IPS-18c (cell line): ENCODE results near the gene GSG1.
"Not testable (repeated sequence)": the region's sequence is repeated elsewhere in the genome, so short reads cannot be mapped to it uniquely, and the experiment has no call there.

Source experiments
- H3K4me3 ChIP-seq: 2 replicates; pipeline ENCODE4 v1.7.0; 2013; ENCODE audit warnings: low read depth, mild to moderate bottlenecking, low read length, moderate library complexity; ENCODE audit not compliant: insufficient read depth
- H3K9me3 ChIP-seq: one replicate; pipeline ENCODE4 v1.6.1; 2013; ENCODE audit warnings: mild to moderate bottlenecking, low read length, moderate library complexity; ENCODE audit not compliant: control insufficient read depth, insufficient read depth

Gene GSG1

DNA sequence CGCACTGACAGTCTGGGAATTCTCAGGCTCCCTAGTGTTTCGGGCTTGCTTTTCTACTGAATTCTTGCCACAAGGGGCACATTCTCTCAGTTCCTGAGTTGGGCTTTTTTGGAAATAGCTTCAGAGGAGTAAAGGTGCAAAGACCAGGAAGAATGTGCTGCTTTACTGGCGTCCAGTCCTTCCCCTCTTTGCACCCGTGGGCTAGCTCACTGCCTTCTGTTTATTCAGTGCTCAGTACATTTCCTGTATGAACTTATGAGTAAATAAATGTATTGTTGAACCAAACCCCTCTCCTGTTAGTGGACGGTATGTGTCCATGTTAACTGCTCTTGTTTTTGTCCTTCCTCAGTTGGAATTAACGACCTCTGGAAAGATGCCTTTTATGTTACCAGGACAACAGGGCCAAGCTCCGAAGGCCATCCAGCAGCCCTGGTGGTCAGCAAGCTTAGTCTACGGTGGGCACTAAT lies 24.0 kb downstream of the GSG1 start:
- no peak overlapping the region for H3K4me3 ChIP-seq
- H3K9me3 ChIP-seq, result no peaks in the 10 kb centered on the region

DNA sequence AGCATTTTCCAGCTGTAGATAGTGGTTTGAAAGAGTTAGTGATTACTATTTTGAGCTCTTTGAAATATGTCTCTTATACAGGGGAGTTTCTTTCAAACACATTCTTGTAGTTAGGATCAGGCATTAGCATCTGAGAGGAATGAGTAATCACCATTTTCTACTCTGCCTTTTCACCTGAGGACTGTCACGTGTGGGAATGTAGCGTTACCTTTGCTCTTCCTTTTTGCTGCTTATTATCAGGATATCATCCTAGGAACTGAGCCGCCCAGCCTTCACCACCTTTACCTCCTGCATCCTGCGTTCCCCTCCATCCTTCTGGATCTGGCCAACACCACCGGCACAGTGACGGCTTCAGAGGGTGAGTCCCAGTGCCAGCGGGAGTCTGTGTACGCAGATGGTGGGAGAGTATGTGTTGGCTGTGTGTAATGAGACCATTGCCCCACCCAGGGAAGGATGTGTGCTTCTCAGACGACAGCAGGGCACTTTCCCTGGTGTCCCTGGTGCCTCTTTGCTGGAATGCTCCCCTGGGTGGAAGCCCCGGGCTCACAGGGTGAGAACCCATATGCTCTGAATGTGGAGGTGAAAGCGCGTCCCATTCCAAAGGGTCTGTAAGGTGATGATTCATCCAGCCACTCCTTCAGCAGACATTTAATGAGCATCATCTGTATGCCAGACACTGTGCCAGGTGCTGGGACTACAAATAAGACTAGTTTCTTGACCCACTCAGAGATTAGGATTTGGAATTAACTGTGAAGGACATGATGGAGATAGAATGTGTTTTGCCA lies 27.5 kb downstream of the GSG1 start:
- no peak overlapping the region for H3K4me3 ChIP-seq
- H3K9me3 ChIP-seq, result no peaks in the 10 kb centered on the region

DNA sequence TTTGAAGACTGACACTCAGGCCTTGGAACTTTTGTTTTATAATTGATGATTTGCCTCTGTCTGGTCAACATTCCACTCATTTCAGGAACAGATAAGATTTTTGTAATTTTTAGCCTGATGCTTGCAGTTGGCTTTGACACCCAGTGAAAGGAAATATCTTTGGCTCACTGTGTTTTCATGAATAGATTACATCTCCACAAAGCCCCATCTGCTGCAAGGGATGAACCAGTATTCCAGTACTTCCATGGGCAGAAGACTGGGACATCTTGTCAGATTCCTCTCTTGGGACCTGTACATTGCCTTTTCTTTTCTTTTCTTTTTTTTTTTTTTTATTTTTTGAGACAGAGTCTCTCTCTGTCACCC lies 28.4 kb downstream of the GSG1 start:
- H3K4me3 ChIP-seq, result no peak overlapping the region

DNA sequence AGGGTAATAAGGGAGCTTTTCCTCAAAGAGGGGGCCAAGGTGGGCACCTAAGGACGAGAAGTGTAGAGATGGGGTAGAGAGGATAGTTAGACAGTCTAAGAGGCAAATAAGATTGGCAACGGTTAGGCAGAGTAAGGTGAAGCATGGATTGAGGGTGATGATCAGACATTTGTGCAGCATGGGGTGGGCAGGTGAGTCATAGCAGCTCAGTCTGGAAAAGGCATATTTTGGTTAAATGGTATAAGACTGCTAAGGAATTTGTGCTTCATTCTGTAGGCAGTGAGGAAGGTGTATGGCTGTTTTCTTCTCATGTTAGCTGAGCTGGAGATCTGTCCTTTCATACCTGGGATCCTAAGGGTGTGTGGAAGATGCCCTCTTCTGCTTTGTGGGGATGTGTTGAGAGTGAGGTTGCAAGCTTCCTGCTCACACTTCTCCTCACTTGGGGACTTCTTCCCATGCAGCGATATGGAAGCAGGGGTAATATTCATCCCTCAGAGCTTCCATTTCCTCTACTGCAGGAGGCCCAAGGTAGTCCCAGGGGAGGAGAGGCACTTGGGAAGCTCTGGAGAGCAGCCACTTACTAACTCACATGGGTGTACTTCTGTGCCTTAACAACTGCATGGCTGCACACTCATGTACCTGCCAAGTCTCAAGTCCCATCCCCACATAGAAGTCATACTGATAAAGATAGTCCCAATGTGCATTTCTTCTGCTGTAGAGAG lies 28.9 kb downstream of the GSG1 start:
- Histone ChIP-seq H3K9me3 (no peaks in the 10 kb centered on the region), H3K4me3 (no peak overlapping the region)

More for the DNA sequence above, 28.4 kb downstream of the GSG1 start:
- no peaks in the 10 kb centered on the region for H3K9me3 ChIP-seq

DNA sequence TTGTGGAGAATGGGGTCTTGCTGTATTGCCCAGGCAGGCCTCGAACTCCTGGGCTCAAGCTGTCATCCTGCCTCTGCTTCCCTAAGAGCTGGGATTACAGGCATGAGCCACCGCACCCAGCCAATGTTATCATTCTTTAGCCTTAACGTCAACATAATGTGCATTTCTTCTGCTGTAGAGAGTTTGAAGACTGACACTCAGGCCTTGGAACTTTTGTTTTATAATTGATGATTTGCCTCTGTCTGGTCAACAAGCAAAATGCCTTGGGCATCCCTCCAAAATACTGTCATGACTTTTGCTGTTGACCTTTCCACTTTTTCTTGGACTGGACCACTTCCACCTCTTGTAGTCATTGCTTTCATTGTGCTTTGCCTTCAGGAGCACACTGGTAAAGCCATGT lies 30.3 kb downstream of the GSG1 start:
- Histone ChIP-seq H3K4me3 (no peak overlapping the region), H3K9me3 (no peaks in the 10 kb centered on the region)

DNA sequence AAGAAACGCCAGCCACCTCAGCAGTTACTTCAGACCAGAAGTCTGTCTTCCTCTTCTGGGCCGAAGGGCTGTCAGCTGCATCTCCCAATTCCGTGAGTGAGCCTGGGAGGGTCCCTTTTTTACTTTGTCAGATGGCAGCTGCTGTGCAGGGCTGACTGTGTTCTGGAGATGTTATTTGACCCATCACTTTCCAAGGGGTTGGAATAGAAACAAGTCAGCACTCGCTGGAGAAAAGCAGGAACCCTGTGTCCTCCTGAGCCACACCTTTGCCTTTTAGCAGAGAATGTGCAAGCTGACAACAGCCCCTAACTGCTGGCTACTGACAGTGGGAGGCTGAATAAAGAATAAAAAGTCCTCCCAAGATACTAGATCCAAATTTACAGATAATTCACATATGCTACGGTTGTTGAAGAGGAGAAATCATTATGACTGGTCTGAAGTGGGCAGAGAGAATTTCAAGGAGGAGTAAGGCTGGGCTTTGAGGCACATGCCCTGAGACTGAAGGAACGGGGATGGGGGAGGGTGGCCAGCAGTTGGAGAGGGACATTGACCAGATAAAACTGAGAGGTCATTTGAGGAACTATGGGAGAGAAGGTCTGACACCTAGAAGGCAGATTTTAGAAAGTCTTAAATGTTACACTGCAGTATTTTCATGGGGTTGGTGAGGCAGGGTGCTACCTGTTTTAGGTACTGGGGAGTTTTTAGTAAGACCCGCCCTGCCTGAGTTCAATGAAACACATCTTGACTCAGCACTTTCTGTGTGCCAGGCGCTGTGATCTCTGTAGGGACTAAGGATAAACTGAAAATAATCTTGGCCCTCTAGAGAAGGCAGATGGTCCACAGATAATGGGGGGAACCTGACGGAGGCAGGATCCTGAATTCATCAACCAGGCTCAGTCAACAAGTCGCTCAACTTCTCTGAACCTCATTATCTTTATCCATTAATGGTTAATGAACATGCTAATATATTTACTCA lies 31.9 kb downstream of the GSG1 start:
- Histone ChIP-seq H3K4me3 (no peak overlapping the region), H3K9me3 (no peaks in the 10 kb centered on the region)

DNA sequence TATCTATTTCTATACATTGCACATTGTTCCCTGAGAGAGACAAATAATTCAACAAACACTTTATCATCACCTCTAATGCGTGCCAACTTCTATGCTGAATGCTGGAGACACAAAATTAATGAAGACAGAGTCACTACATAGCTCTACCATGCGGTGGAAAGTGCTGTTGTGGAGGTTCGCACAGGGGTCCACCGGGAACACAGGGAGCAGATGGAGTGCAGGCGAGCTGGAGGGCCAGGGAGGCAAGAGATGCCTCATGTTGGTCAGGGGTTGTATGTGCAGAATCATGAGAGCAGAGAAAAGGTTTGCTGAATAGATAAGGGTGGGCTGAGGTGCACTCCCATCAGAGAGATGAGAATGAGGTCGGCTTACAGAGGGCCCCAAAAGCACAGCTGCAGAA lies 34.1 kb downstream of the GSG1 start:
- Histone ChIP-seq H3K9me3 (no peaks in the 10 kb centered on the region), H3K4me3 (no peak overlapping the region)

DNA sequence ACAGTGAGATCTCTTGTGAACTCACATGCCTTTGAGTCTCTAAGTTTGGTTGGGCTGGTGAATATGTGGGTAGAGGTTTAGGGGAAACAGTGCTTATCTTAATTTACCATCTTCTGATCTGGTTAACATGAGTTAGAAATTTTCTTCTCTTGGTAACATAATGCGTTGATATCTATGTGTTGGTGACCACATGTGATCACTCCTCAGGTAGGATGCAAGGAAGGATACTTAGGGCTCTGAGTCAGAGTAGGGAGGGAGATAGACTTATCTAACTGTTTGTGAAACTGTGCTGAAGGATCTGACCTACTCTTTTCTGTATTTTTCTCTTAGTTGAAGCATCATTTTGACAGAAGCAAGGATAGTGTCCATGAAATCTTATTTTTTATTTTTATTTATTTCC lies 36.1 kb downstream of the GSG1 start:
- no peak overlapping the region for H3K4me3 ChIP-seq
- H3K9me3 ChIP-seq, result no peaks in the 10 kb centered on the region

DNA sequence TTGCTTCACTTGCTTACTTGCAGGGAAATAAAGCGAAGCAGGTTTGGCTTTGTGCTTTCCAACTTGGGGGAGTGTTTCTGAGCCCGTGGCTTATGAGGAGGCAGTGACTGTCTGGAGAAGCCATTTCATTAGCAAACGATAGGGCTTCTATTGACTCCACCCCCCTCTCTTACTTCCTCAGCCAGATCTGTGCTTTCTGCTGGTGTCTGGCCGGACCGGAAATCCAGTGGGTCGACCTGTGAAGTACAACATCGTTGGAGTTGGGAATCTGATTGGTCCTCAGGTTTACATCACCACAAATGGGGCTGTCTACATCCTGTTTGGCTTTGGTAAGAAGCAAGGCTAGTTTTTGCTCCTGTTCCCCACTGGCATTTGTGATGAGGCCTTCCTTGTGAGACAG lies 37.0 kb downstream of the GSG1 start:
- Histone ChIP-seq H3K9me3 (no peaks in the 10 kb centered on the region), H3K4me3 (no peak overlapping the region)

DNA sequence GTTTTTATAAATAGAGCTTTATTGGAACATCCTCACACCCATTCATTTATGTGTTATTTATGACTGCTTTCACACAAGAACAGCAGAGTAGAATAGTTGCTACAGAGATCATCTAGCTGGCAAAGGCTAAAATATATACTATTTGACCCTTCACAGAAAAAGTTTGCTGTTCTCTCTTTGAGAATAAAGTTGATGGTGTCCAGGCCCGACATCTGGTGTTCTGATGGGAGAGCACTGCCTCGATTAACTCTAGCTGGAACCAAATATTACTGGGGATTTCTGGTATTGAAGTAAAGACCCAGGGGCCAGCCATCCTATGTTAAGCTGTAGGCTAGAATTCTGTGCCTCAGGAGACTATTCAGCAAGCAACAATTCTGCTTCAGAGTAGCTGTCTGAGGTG lies 37.5 kb downstream of the GSG1 start:
- H3K9me3 ChIP-seq, result no peaks in the 10 kb centered on the region
- H3K4me3 ChIP-seq, result no peak overlapping the region

DNA sequence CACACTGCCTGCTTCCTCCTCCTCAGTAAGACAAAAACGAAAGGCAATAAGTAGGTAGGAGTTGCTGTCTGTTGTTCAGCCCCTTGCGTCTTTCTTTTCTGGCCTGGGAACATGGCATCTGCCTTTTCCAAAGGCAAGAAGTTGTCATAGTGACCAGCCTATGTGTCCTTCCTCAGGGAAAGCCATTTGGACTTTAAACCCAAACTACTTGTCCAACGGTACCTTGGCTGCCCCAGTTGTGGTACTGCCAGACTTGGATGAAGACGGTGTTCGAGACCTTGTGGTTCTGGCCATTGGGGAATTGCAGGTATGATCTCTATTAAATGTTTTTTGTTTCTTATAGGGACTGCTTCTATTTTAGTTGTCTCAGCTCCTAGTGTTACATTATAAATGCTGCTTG lies 40.8 kb downstream of the GSG1 start:
- no peaks in the 10 kb centered on the region for H3K9me3 ChIP-seq
- H3K4me3 ChIP-seq, result no peak overlapping the region

DNA sequence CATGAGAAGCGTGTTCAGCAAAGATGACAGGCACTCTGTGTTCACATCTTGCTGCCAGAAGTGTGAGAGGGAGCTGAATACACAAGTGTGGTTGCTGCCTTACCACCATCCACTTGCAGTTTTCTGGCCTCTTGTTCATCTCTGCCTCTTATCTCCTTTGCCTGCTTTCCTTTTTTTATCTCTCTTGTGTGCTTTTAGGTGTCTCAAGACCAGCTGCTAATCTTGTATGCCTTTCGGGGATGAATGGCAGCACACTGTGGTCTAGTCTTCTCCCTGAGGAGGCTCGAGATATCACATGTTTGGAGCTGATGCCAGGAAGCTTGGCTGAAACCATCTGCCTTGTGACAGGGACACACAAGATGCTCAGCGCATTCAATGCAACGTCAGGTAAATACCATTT lies 42.1 kb downstream of the GSG1 start:
- no peaks in the 10 kb centered on the region for H3K9me3 ChIP-seq
- H3K4me3 ChIP-seq, result no peak overlapping the region

DNA sequence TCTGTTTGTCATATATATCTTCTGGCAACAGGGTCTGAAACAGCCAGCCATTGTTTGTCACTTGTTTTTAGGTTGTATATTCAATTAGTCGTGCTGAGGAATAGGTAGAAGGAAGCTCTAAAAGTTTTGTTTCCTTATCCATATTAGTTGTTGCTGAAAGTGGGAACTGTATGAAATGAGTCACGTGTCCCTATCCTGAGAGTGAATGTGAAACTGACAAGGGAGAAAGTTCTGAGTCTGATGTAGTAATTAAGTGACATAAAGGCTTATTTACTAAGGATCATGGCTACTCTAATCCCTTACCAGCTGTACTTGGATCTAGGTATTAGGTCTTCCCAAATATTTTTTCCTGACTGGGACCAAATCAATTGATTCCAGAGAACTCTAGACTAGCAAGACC lies 42.9 kb downstream of the GSG1 start:
- Histone ChIP-seq H3K4me3 (no peak overlapping the region), H3K9me3 (no peaks in the 10 kb centered on the region)

DNA sequence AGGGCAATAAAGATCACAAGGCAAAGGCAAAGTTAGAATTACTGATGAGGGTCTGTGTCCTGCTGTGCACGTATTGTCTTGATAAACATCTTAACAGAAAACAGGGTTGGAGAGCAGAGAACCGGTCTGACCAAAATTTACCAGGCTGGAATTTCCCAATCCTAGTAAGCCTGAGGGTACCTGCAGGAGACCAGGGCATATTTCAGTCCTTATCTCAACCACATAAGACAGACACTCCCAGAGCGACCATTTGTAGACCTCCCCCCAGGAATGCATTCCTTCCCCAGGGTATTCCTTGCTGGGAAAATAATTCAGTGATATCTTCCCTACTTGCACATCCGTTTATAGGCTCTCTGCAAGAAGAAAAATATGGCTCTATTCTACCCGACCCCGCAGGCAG lies 49.9 kb downstream of the GSG1 start:
- H3K9me3 ChIP-seq, H3K4me3 ChIP-seq: not testable (repeated sequence)

DNA sequence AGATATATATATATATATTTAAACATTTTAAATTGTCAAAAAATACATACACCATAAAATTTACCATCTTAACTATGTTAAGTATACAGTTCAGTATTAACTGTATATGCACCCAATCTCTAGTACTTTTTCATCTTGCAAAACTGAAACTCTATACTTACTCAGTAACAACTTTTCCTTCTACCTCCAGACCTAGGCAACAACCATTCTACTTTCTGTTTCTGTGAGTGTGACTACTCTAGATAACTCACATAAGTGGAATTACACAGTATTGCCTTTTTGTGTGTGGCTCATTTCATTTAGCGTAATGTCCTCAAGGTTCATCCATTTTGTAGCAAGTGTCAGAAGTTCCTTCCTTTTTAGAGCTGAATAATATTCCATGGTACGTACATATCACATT lies 51.0 kb downstream of the GSG1 start:
- H3K4me3 ChIP-seq, result no peak overlapping the region
- H3K9me3 ChIP-seq, result no peaks in the 10 kb centered on the region

DNA sequence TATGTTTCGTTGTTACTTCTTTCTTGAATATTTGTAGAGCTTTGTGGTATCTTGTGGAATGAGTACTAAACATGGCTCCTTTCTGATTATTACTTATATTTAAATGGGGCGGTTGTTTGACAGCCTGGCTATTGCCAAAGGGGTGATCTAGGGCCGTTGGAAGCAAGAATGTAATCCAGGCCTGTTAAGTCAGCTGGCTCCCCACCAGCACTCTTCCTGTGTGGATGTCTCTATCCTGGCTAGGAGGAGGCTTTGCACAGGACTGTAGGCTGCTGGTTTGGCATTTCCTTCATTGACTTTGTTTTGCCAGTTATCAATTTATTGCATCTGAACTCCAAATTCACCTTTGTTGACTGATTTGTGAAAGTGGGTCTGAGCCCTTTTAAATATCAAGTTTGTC lies 53.7 kb downstream of the GSG1 start:
- Histone ChIP-seq H3K9me3 (no peaks in the 10 kb centered on the region), H3K4me3 (no peak overlapping the region)

DNA sequence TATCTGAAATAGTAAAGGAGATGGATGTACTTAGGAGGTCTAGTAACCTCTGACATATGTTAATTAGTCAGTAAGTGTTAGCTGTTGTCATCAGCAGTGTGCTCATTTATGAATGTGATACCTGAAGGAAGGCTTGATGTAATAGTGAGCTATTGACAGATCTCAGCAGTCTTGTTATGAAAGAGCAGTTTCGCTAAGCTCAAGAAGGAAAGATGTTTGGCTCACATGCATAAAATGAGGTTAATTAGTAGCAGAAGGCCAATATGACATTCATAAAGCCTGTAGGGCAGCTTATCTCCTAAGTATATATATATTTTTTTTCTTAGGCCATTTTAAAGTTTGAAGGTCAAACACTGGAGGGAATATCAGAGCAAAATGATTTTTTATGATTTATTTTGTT lies 56.5 kb downstream of the GSG1 start:
- Histone ChIP-seq H3K4me3 (no peak overlapping the region), H3K9me3 (no peaks in the 10 kb centered on the region)

DNA sequence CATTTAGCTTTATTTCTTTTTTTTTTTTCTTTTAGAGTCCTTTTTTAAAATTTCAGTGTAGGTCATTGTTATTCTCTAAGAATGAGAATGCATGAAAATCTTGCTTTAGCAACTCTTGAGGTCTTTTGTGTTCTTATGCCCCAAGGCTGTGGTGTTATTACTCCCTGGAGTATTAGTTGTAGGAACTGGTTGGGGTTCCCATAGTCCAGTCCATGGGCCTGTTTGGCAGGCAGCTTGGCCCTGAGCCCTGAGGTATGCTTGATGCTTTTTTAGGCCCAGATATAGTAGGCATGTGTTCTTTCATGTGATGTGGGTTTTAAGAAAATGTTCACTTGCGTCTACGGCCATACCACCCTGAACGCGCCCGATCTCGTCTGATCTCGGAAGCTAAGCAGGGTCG lies 57.7 kb downstream of the GSG1 start:
- H3K4me3 ChIP-seq, result no peak overlapping the region
- no peaks in the 10 kb centered on the region for H3K9me3 ChIP-seq
